HG03045 (cell line): ENCODE results near the gene DEK.
"Not testable (repeated sequence)": the region's sequence is repeated elsewhere in the genome, so short reads cannot be mapped to it uniquely, and the experiment has no call there.

Experiments
- ATAC-seq: cut with Tn5 transposase; IDR thresholded peaks from one replicate; pipeline ENCODE4 v1.9.1; 2021; ENCODE audit warnings: mild to moderate bottlenecking, moderate library complexity; ENCODE audit not compliant: unreplicated experiment

DEK gene

DNA sequence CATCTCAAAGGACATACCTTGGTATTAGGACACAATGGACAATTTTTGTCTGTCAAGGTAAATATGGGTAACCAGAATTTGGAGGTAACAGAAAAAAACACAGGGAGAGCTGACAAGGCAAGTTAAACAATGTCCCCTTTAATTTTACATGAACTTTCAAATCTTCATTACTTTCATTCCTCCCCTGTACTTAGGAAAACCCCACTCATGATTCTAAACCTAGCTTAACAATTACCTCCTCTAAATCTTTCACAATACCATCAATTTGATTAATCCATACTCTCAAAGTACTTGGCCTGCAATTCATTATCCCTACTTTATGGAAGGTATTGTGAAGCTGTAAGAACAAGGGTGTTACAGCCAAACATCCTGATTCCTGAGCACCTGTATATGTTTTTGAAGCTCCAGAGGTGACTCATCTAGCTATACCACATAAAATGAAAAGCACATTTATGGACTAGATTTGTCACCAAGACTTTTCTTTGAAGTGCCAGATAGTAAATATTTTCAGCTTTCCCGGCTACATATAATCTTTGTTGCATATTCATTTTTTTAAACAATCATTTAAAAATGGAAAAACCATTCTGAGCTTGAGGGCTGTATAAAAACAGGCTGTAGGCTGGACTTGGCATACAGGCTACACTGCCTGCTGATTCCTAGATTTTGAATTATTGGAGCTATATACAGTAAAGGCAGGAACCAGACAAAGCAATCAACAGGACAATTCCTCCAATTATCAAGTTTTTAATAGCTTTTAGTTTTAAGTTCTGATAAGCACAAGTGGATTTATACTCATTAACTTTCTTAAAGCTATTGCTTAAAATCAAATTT, 22.9 kb downstream of the DEK start:
- ATAC-seq = no peak

DNA sequence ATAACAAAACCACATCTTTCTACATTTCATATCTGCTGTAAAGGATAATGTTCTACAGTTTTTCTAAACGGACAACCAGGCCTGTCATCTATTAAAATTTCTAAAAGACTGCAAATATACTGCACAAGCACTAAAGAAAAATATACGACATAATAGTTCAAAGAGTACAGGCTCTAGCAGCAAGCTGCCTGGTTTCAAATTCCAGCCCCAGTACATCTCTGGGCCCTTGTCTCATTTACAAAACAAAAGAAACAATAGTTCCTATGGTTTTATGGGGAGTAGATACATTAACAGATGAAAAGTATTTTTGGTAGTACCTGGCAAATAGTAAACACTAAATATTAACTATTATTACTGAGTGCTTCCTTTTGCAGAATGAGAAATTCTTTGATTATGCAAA, 24.1 kb downstream of the DEK start:
- ATAC-seq = no peak

DNA sequence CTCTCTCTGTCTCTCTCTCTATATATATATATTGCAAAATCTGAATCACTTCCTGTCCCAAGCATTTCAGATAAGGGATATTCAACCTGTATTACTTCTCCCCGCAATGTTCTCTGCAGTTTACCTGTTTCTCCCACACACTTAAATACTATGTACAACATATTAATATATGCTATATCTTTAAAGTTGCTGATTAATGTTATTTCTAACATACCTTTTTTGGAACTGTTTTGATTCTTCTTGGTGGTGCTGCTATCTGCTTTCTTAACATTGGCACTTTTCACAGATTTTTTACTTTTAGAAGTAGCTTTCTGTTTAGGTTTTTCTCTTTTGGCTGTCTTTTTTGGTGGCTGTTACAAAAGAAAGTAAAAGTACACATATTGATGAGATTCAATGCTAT, 27.2 kb downstream of the DEK start:
- no peak for ATAC-seq

DNA sequence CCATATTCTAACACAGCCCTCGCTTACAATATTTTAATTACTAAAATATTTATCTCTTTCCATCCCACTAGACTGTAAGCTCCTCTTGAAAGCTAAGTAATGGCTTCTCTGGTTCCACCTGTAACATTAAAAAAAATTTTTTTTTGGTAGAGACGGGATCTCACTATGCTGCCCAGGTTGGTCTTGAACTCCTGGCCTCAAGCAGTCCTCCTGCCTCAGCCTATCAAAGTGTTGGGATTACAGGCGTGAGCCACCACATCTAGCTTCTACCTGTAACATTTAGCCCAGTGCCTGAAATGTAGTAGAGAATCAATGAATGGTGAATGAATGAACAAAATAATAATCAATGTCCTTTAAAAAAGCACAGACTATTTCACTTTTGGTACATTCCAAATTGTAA, 28.8 kb downstream of the DEK start:
- ATAC-seq = no peak

DNA sequence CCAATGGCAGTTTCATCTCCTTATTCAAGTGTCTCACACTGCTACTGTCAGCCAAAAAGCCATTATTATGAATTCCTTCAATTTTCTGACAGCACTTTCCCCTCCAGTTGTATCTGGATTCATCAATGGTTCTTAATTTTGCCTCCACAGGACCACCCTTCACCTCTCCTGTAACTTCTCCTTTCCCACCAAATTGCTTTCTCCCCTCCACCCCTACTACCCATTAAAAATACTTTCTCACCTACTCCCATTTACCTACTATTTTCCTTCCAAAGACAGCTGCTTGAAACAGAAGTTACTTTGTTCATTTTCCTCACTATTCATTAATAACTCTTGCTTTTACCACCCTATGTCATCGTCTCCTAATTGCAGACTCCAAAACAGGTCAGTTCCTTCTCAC, 29.8 kb downstream of the DEK start:
- ATAC-seq = no peak

DNA sequence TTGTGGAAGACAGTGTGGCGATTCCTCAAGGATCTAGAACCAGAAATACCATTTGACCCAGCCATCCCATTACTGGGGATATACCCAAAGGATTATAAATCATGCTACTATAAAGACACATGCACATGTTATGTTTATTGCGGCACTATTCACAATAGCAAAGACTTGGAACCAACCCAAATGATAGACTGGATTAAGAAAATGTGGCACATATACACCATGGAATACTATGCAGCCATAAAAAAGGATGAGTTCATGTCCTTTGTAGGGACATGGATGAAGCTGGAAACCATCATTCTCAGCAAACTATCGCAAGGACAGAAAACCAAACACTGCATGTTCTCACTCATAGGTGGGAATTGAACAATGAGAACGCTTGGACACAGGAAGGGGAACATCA, 30.6 kb downstream of the DEK start:
- not testable (repeated sequence) for ATAC-seq

DNA sequence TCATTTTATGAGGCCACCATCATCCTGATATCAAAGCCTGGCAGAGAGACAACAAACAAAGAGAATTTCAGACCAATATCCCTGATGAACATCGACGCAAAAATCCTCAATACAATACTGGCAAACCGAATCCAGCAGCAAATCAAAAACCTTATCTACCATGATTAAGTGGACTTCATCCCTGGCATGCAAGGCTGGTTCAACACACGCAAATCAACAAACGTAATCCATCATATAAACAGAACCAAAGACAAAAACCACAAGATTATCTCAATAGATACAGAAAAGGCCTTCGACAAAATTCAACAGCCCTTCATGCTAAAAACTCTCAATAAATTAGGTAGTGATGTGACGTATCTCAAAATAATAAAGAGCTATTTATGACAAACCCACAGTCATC, 32.5 kb downstream of the DEK start:
- not testable (repeated sequence) for ATAC-seq

DNA sequence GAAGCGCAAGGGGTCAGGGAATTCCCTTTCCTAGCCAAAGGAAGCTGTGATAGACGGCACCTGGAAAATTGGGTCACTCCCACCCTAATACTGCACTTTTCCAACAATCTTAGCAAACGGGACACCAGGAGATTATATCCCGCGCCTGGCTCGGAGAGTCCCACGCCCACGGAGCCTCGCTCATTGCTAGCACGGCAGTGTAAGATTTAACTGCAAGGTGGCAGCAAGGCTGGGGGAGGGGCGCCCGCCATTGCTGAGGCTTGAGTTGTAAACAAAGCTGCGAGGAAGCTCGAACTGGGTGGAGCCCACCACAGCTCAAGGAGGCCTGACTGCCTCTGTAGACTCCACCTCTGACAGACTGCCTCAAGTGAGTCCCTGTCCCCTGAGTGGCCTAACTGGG, 35.7 kb downstream of the DEK start:
- ATAC-seq = not testable (repeated sequence)

DNA sequence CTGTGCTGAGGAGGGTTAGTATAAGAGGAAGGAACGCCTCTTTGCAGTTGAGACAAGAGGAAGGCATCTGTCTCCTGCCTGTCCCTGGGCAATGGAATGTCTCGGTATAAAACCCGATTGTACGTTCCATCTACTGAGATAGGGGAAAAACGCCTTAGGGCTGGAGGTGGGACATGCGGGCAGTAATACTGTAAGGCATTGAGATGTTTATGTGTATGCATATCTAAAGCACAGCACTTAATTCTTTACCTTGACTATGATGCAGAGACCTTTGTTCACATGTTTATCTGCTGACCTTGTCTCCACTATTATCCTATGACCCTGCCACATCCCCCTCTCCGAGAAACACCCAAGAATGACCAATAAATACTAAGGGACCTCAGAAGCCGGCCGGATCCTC, 37.2 kb downstream of the DEK start:
- ATAC-seq = not testable (repeated sequence)

DNA sequence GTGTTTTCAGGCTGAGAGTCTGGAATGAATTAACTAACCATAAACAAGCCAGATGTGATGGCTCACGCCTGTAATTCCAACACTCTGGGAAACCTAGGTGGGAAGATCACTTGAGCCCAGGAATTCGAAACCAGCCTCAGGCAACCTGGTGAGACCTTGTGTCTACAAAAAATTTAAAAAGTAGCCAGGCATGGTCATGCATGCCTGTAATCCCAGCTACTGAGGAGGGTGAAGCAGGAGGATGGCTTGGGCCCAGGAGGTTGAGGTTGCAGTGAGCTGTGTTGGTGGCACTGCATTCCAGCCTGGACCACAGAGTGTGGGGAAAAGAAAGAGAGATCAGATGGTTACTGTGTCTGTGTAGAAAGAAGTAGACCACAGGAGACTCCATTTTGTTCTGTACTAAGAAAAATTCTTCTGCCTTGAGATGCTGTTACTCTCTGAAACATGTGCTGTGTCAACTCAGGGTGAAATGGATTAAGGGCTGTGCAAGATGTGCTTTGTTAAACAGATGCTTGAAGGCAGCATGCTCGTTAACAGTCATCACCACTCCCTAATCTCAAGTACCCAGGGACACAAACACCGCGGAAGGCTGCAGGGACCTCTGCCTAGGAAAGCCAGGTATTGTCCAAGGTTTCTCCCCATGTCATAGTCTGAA, 37.8 kb downstream of the DEK start:
- not testable (repeated sequence) for ATAC-seq

DNA sequence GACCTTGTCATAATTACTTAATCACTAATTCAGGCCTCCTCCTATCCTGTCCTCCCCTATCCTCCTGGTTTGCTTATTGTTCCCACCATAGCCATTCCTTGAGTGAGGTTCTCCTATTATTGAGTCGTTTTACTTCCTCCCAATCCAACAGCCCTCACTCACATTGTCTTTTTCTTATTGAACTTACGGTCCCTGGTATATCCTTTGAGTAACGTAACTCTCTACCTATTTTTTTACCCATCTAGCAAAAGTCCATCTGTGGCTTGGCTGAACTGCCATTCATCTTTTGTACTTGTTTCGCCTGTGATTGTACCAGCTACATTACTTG, 43.1 kb downstream of the DEK start:
- no peak for ATAC-seq

DNA sequence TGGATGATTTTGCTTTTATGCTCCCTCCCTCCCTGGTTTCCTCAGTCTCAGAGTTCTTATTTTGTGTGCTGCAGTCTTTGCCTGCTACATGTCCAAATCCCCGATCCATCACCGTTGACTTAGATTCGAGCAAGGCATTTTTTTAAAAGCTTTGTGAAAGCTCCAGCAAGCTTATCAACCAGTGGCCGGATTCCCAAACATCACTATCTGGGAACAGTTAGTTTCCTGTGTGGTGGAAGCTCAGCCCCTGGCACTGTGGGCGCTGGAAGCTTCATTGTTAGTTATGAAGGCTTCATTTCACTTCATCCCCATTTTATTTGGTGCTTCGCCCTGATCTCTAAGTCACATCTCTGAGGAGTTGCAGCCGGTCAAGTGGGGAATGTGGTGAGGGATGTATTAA, 44.7 kb downstream of the DEK start:
- no peak for ATAC-seq

DNA sequence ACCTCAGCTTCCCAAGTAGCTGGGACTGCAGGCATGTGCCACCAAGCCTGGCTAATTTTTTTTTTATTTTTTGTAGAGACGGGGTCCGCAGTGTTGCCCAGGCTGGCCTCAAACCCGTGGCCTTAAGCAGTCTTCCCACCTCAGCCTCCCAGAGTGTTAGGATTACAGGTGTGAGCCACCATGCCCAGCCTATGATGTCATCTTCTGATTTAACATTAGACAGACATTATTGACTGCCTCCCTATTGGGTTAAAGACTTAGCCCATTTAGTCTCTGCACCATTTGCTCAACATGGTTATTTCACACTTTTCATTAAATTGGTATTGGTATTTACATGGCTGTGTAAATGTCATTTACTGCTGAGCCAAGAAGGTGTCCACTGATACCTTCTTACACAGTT, 46.1 kb downstream of the DEK start:
- ATAC-seq = no peak

DNA sequence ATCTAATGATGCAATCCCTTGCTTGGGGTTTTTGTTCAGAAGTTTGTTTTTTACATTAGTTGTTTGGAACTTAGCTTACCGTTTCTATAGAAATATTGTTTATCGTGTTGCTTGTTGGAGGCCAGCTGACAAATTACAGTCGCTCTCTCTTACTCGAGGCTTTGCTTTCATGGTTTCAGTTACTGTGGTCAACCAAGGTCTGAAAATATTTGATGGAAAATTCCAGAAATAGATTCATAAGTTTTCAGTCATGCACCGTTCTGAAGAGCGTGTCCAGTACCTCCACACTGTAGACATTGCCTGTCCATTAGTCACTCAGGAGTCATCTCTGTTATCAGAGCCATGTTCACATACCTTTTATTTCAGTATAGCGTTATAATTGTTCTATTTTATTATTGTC, 47.9 kb downstream of the DEK start:
- no peak for ATAC-seq

DNA sequence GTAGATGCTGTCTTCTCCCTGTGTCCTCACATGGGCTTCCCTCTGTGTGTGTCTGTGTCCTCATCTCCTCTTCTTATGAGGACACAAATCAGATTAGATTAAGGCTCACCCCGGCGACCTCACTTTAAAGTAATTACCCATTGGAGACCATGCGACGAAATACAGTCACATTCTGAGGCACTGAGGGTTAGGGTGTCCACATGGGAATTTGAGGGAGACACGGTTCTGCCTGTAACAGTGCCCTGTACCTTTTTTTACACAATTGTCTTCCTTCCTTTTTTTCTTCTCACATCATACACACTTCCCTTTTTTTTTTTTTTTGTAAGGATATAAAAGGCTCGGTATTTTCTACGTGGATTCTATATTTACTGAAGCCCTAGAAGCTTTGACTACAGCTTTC, 48.9 kb downstream of the DEK start:
- ATAC-seq = no peak

DNA sequence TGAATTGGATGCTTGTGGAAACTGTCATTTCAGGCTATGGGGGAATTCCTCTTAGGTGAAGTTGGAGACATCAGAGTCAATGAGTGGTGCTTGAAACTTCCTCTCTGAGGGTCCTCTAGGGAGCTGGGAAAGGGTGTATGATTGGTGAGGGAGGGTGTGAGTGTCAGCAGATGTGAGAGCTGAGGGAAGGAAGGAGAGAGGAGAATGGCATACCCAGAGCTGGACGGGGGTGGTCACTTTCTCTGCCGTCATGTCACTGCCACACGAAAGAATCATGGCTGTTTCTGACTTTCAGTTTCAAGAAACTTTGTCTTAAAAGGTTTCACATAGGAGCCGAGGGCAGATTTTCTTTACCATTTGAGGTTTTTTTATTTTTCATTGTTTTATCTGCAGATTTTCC, 50.3 kb downstream of the DEK start:
- no peak for ATAC-seq

DNA sequence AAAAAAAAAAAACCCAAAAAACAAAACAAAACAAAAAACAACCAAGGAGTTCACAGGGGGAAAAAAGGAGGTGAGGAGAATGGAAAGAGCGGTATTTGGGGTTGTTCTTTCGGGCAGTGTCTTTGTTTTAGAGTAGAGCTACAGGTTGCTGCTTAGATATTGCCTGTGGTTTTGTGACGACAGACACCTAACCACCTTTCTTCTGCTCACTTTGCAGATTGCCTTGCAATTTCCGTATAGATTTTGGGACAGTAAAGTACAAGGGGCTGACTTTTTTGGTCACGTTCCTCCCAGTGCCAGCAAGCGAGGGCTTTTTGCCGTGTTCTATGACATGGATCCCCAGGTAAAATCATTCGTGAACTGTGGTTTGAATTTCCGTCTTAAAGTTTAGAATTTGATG, 50.9 kb downstream of the DEK start:
- no peak for ATAC-seq

DNA sequence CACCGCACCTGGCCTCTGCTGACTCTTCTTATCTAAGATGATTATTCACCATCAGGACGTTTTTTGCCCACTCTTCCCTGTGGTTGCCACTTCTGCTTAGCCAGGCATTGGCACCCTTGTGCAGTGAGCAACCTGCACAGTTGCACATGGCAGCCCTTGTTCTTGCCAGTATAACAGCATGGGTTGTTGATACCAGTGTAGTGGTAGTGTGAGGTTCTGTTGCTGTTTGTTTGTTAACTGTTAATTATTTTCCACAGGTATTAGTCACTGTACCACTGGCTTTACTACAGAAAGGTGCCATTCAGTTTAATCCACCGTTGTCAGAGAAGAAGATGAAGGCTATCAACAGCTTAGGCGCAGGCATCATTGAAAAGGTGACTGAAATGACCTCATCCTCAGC, 52.1 kb downstream of the DEK start:
- no peak for ATAC-seq

DNA sequence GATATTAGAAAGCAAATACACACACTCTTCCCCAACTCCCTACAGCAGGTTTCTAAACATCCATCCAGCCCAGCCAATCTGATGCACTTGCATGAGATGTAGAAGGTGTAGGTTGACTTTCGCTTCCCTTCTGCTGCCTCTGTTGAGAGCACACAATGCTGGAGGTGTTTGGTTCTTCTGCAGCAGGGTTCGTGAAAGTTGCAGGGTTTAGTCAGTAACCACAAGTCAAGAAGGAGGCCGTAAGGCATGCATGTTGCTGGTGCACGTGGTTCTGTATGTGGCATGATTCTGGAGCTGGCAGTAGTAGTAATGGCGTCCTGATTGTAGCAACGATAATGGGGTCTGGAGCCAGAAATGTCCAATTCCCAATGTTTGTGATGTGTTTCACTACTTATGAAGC, 53.0 kb downstream of the DEK start:
- ATAC-seq = peak; percentile 95

DNA sequence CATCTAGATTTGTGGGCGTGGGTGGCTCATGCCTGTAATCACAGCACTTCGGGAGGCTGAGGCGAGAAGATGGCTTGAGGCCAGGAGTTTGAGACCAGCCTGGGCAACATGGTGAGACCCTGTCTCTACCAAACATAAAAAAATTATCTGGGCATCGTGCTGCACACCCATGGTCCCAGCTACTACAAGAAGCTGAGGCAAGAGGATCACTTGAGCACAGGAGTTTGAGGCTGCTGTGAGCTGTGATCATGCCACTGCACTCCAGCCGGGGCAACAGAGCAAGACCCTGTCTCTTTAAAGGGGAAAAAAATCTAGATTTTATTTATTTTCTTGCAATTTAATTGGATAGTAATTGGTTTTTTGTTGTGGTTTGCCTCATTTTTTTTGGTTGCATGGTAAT, 53.6 kb downstream of the DEK start:
- no peak for ATAC-seq

DNA sequence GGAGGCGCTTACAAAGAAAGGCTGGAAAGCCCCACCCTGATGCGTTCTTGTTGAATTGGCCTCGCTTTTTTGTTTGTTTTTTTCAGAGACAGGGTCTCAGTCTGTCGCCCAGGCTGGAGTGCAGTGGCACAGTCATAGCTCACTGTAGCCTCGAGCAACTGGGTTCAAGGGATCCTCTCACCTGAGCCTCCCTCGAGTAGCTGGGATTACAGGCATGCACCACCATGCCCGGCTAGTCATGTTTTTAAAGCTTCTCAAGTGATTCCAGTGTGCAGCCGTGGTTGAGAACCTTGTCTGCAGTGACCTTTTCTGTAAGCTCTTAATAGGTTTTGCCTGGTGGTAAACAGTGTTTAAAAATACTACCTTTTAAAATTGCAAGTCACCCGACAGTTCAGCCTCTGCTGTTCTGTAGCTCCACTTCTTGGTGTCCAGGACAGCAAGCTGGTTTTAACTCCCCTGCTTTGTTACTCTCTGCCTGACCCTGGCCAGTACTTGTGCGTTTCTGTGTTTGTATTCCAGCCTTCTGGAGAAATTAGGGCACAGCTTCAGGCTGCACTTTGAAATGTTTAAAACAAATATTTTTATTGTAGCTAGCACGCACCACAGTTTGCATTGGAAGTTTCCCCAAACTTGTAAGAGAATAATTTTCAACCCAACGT, 54.7 kb downstream of the DEK start:
- no peak for ATAC-seq

DNA sequence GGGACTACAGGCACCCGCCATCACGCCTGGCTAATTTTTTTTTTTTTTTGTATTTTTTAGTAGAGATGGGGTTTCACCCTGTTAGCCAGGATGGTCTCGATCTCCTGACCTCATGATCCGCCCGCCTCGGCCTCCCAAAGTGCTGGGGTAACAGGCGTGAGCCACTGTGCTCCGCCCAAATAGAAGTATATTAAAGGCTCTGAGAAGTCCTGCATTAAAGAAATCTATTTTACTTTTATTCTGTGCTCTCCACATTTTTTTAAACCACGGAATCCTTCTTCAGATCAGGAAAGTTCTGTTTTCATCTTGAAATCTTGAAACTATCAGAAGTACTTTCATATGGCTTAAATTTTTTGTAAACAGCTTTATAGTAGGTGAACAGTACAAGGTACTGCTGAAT, 55.6 kb downstream of the DEK start:
- ATAC-seq = not testable (repeated sequence)
